ENCODE data around the gene HES6.

The HES6 gene

DNA sequence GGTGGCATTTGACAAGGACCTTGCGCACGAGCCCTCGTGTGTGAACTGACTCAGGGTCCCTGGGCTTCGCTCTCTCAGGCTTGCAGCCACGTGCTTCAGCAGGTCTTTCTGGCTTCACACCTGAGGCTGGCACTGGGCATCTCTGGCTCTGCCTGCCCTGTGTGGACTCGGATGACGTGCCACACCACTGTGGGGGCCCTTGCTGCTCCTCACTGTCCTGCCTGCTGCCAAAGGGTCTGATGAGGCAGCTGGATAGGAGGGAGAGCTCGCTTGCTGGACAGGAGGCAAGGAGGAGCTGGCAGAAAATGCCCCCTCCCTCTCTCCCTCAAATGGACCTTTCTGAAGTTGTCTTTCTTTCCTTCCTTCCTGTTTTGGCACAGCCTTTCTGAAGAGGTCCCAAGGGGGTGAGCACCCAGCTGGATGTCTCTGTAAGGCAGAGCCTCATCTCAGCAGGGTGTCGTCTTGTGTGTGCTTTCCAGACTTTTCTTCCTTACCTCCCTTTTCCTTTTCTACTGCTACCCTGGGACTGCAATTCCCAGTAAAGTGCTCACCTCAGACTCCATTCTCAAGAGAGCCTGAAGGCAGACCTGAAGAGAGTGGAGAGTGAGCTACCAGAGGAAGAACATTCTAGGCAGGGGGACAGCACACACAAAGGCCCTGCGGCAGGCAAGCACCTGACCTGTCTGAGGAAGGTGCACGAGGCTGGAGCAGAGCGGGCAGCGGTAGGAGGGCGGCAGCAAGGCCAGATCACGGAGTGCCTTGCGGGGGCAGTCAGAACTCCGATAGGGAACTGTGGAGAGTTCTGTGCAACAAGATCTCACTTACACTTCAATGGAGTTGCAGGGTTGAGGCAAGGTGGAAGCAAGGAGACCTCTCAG lies 43.3 kb upstream of the HES6 start:
- H3K4me3 ChIP-seq = no peak overlapping the region
- peaks cover 0 to 82% (median 43%) of the 10 kb centered on the region in 4 donors for H3K4me1 ChIP-seq
- intact Hi-C loops (cut with DNase I; ENCODE audit: low total_unique reads) = loop anchor here (10.0 kb wide), 1 partner anchor 1962 kb away; no protein-coding TSS in a partner anchor
- no peak for DNase-seq
- TF ChIP-seq, protein P1, sequence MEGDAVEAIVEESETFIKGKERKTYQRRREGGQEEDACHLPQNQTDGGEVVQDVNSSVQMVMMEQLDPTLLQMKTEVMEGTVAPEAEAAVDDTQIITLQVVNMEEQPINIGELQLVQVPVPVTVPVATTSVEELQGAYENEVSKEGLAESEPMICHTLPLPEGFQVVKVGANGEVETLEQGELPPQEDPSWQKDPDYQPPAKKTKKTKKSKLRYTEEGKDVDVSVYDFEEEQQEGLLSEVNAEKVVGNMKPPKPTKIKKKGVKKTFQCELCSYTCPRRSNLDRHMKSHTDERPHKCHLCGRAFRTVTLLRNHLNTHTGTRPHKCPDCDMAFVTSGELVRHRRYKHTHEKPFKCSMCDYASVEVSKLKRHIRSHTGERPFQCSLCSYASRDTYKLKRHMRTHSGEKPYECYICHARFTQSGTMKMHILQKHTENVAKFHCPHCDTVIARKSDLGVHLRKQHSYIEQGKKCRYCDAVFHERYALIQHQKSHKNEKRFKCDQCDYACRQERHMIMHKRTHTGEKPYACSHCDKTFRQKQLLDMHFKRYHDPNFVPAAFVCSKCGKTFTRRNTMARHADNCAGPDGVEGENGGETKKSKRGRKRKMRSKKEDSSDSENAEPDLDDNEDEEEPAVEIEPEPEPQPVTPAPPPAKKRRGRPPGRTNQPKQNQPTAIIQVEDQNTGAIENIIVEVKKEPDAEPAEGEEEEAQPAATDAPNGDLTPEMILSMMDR (IDR thresholded peaks at IDR 0.05) = no peak
- H3K9me3 ChIP-seq = no peaks in the 10 kb centered on the region
- peaks cover 0 to 12% (median 0%) of the 10 kb centered on the region in 3 donors for H3K36me3 ChIP-seq
- H3K27ac ChIP-seq = no peak overlapping the region
- H3K27me3 ChIP-seq = no peaks in the 10 kb centered on the region

DNA sequence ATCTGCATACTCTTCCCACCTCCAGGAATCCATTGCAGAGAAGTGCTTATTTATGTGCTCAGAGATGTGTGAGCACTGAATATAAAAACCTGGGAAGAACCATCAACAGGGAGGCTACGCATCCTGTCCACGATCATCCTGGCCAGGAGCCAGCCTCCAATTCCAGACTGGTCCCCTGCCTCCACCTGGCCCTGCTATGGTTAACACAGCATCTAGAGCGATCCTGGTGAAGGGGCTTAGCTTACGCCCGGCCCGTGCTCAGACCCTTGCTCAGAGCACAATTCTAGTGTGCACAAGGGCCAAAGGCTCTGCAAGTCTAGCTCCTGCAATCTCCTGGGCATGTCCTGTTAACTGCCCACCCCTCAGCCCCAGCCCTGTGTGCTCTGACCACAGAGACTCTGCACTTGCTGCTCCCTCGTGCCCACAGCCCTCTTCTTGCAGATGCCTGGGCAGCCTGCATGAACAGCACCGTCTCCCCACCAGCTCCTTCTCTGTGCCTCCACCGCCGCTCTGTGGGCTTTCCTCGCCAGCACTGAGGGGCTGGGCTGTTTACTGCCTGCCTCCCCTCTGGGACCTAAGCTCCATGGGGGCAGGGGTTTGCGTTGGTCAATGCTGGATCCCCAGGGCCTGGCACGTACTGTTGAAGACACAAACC lies 42.1 kb upstream of the HES6 start:
- H3K27ac ChIP-seq = no peak overlapping the region
- no peak for DNase-seq
- no peaks in the 10 kb centered on the region for H3K9me3 ChIP-seq
- no peak overlapping the region for H3K4me3 ChIP-seq
- intact Hi-C loops (cut with DNase I; ENCODE audit: low total_unique reads) = loop anchor here (10.0 kb wide), 1 partner anchor 1963 kb away; no protein-coding TSS in a partner anchor
- H3K36me3 ChIP-seq = peaks cover 4 to 24% (median 10%) of the 10 kb centered on the region in 3 donors
- no peaks in the 10 kb centered on the region for H3K27me3 ChIP-seq
- peaks cover 0 to 73% (median 33%) of the 10 kb centered on the region in 4 donors for H3K4me1 ChIP-seq
- TF ChIP-seq, protein P1 (IDR thresholded peaks at IDR 0.05) = no peak

DNA sequence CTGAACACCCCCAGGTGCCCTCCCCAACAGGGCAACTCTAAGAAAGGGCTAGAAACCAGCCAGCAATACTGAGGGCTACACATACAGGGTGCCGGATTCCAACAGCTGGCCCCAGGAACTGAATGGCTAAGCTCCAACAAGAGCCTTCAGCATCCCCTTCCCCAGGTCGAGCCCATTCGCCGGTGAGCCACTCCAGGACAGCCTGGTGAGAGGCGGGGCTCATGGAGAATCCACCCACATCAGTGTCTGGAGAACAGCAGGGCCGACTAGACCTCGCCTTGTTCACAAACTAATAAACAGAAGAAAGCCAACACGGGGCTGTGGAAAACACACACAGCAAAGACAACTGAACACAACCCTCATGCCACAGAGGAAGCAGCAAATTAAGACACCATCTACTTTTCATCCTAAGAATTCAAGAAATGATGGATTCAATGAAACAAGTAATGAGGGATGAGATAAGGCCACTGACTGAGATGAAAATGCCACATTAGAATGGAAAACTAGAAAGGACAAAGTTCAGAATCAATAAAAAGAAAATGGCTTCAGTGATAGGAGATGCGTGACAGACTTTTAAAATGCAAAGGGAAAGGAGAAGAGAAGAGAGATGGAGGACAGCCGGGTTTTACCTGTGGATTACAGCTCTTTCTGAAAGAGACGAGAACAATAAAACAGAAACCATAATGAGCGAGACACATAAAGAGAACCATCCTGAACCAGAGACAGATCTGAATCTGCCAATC lies 40.4 kb upstream of the HES6 start:
- intact Hi-C loops (cut with DNase I; ENCODE audit: low total_unique reads) = loop anchor here (10.0 kb wide), 1 partner anchor 1965 kb away; no protein-coding TSS in a partner anchor
- H3K27ac ChIP-seq = no peak overlapping the region
- H3K27me3 ChIP-seq = no peaks in the 10 kb centered on the region
- TF ChIP-seq, protein P1 (IDR thresholded peaks at IDR 0.05) = no peak
- H3K9me3 ChIP-seq = no peaks in the 10 kb centered on the region
- no peak for DNase-seq
- H3K36me3 ChIP-seq = peaks cover 19 to 41% (median 27%) of the 10 kb centered on the region in 3 donors
- H3K4me1 ChIP-seq = peaks cover 0 to 57% (median 17%) of the 10 kb centered on the region in 4 donors
- H3K4me3 ChIP-seq = no peak overlapping the region

DNA sequence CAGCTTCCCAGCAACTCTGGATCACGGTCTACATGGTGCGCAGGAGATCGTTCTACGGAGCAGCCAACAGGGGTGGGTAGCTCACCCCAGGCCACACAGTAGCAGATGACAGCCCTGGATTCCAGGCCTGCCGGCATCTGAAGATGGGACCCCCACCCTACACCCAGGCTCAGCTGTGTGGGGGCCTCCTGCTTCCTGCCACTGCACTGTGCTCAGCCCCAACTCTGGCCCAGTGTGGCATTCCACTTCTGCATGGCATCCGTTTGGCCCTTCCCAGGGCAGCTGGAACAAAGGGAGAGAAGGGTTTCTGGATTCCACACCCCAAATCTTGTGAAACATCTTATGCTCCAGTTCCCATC lies 39.5 kb upstream of the HES6 start:
- Histone ChIP-seq H3K27me3 (no peaks in the 10 kb centered on the region), H3K36me3 (peaks cover 29 to 50% (median 37%) of the 10 kb centered on the region in 3 donors), H3K9me3 (no peaks in the 10 kb centered on the region), H3K4me3 (no peak overlapping the region), H3K4me1 (peaks cover 0 to 48% (median 8%) of the 10 kb centered on the region in 4 donors), H3K27ac (no peak overlapping the region)
- intact Hi-C loops (cut with DNase I; ENCODE audit: low total_unique reads) = no loop called here
- TF ChIP-seq, protein P1 (IDR thresholded peaks at IDR 0.05) = no peak
- no peak for DNase-seq

DNA sequence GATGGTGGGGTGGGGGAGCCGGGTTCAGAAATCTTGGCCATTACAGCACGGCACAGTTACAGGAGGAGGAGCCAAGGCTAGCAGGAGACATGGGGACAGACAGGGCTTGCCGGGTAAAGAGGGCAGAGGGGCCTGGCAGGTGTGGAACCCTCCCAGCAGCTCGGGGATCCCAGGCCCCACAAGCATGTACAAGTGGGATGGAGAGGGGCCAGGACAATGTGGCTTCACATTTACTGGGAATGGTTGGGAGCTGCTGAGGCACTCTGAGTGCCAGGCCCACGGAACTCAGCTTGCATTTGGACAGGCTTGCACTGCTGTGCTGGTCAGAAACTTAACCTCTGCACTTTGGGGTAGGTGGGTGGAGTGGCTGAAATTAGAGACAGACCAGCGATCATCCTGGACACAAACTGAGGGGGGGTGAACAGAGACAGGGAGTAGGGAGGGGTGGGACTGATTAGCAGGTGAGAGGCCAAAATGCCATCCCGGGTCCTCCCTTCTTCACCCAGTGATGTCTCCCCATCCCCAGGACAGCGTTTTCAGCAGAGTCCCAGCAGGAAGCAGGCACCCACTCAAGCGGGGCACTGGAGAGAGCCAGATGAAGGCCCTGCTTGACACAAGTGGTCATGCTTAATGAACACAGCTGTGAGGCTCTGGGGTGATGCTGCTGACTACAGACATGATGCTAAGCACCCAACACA lies 38.9 kb upstream of the HES6 start:
- Histone ChIP-seq H3K4me3 (no peak overlapping the region), H3K36me3 (peaks cover 33 to 55% (median 42%) of the 10 kb centered on the region in 3 donors), H3K27me3 (no peaks in the 10 kb centered on the region), H3K27ac (no peak overlapping the region), H3K9me3 (no peaks in the 10 kb centered on the region), H3K4me1 (peaks cover 0 to 44% (median 5%) of the 10 kb centered on the region in 4 donors)
- TF ChIP-seq, protein P1 (IDR thresholded peaks at IDR 0.05) = no peak
- DNase-seq = no peak
- intact Hi-C loops (cut with DNase I; ENCODE audit: low total_unique reads) = no loop called here
